Ishikawa (cell line): Measurements from ENCODE around the gene MEPCE.

Experiments
- FOXM1 ChIP-seq: IDR thresholded peaks from 2 replicates; pipeline ENCODE4 v1.6.1; 2012; ENCODE audit warnings: low read depth, borderline replicate concordance
- RAD21 ChIP-seq: IDR thresholded peaks from 2 replicates; pipeline ENCODE4 v1.6.1; 2012; ENCODE audit warnings: low read depth
- TAF1 ChIP-seq: IDR thresholded peaks from 2 replicates; pipeline ENCODE4 v1.6.1; 2012; ENCODE audit warnings: low read depth, mild to moderate bottlenecking
- TF ChIP-seq, protein P1 (sequence below): IDR thresholded peaks from 2 replicates; pipeline ENCODE4 v1.6.1; 2012
- TF ChIP-seq, protein P2 (sequence below): IDR thresholded peaks from 2 replicates; pipeline ENCODE4 v1.6.1; 2012

DNA sequence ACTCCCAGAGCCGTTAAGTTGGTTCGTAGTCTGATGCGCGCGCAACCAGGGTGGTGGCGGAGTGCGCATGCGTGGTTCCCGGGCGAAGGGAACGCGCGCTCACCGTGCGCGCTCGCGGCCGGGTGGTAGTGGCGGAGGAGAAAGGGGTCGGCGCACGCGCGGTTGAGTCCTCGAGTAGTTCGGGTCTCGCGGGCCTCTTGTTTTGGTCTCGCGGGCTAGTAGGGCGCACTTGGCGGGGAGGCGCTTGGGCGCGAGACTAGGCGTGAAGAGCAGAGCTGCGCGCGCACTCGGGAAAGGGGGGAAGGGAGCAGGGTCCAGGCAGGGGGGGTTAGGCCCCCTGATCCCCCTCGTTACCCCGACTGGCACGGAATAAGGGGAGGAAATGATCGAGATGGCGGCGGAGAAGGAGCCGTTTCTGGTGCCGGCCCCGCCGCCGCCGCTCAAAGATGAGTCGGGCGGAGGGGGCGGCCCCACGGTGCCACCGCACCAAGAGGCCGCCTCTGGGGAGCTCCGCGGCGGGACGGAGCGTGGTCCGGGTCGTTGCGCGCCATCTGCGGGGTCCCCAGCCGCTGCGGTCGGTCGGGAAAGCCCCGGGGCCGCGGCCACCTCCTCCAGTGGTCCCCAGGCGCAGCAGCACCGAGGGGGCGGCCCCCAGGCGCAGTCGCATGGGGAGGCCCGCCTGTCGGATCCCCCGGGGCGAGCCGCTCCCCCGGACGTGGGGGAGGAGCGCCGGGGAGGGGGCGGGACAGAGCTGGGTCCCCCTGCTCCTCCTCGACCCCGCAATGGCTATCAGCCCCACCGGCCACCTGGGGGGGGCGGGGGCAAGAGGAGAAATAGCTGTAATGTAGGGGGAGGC is at the start of gene MEPCE:
- no peak for TF ChIP-seq RAD21
- TF ChIP-seq FOXM1: no peak
- TF ChIP-seq, protein P1, sequence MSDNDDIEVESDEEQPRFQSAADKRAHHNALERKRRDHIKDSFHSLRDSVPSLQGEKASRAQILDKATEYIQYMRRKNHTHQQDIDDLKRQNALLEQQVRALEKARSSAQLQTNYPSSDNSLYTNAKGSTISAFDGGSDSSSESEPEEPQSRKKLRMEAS: no peak; the same call in 1 of the 2 replicates
- TF ChIP-seq TAF1: peak; percentile 63; the same call in 1 of the 2 replicates
- TF ChIP-seq, protein P2, sequence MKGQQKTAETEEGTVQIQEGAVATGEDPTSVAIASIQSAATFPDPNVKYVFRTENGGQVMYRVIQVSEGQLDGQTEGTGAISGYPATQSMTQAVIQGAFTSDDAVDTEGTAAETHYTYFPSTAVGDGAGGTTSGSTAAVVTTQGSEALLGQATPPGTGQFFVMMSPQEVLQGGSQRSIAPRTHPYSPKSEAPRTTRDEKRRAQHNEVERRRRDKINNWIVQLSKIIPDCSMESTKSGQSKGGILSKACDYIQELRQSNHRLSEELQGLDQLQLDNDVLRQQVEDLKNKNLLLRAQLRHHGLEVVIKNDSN: no peak
